Thyroid gland (tissue), 4 donors: ENCODE data around the gene NFIA. TPM values are rescaled to one million over a fixed set of nuclear protein-coding genes. Genes with fewer than 3 reads are reported as not detected.

Experiments
- DNase-seq, 2 donors: peaks; one replicate each; pipeline ENCODE4 v3.0.0-alpha.2; 2019
- H3K27ac ChIP-seq, 3 donors: fragments of 200-600 bp; sonication (generic); 1 replicate in 2 of 3; 2 replicates in 1 of 3; pipeline ENCODE4 v1.5.1; 2016 to 2019; ENCODE audit warnings: mild to moderate bottlenecking in 1 of 3, moderate library complexity in 1 of 3
- H3K27me3 ChIP-seq: fragments of 200-600 bp; sonication (generic); one replicate; pipeline ENCODE4 v1.5.1; 2019
- H3K36me3 ChIP-seq, 2 donors: fragments of 200-600 bp; sonication (generic); one replicate each; pipeline ENCODE4 v1.5.1; 2016 to 2019
- H3K4me1 ChIP-seq, 2 donors: fragments of 200-600 bp; sonication (generic); one replicate each; pipeline ENCODE4 v1.5.1; 2017 to 2019
- H3K4me3 ChIP-seq, 3 donors: fragments of 200-600 bp; sonication (generic); replicated peaks in 1 of 3; 1 replicate in 2 of 3; 2 replicates in 1 of 3; pipeline ENCODE4 v1.5.1; 2016; ENCODE audit warnings: mild to moderate bottlenecking in 1 of 3
- H3K9me3 ChIP-seq: fragments of 200-600 bp; sonication (generic); one replicate; pipeline ENCODE4 v1.5.1; 2017
- CTCF ChIP-seq, 6 experiments: fragments of 200-600 bp in 3 of 6; fragments of 450-650 bp in 3 of 6; sonication (generic) in 3 of 6; IDR thresholded peaks; one replicate each; pipeline ENCODE4 v1.5.1; 2016 to 2019; ENCODE audit warnings: antibody characterized with exemption in 6 of 6, mild to moderate bottlenecking in 2 of 6, inconsistent platforms in 1 of 6, moderate library complexity in 1 of 6
- POLR2A ChIP-seq, 2 donors: fragments of 450-650 bp; IDR thresholded peaks; one replicate each; pipeline ENCODE4 v1.6.1; 2017; ENCODE audit warnings: antibody characterized with exemption in 2 of 2, mild to moderate bottlenecking in 2 of 2, moderate library complexity in 1 of 2
- WGBS, 2 donors: methylation state at CpG; one replicate each; pipeline ENCODE4 v1.1.5; 2017; 5-methylcytosine and 5-hydroxymethylcytosine counted together
- intact Hi-C: fragments of 100-400 bp; cut with DNase I; formaldehyde crosslinking; loops from one replicate; pipeline ENCODE4 v1.15.1; 2023
- total RNA-seq, 4 donors: library from RNA; depleted of rRNA; stranded (reverse); fragments of >200 nt; gene quantifications; one replicate each; pipeline ENCODE4 v1.2.3, GENCODE V29; 2016

The NFIA gene
- total RNA-seq, 4 donors from 2014 or later, result 105 to 149 (median 118) TPM

GRCh38 chr1:61109158-61109557, 26.8 kb downstream of the NFIA start:
- WGBS, 2 donors, result 89 to 91% methylated on average over 1 of the region's 1 CpG
- Histone ChIP-seq H3K27ac (no peak overlapping the region), H3K9me3 (no peaks in the 10 kb centered on the region), H3K4me3 (no peak overlapping the region), H3K4me1 (peaks cover 16 to 30% of the 10 kb centered on the region in 2 donors), H3K27me3 (no peaks in the 10 kb centered on the region), H3K36me3 (no peaks in the 10 kb centered on the region)
- DNase-seq, result no peak
- intact Hi-C loops, result no loop called here
- no peak for TF ChIP-seq CTCF (IDR thresholded peaks at IDR 0.05)
- TF ChIP-seq POLR2A (IDR thresholded peaks at IDR 0.05), result no peak

- no peak for TF ChIP-seq CTCF (IDR thresholded peaks at IDR 0.05)
- H3K9me3 ChIP-seq, result no peaks in the 10 kb centered on the region
- no peaks in the 10 kb centered on the region for H3K27me3 ChIP-seq
- H3K36me3 ChIP-seq, result no peaks in the 10 kb centered on the region
- intact Hi-C loops, result no loop called here
- no peak overlapping the region for H3K4me3 ChIP-seq
- peaks cover 16 to 29% of the 10 kb centered on the region in 2 donors for H3K4me1 ChIP-seq
- H3K27ac ChIP-seq, result no peak overlapping the region
- DNase-seq, result no peak
These were observed 27.5 kb downstream of the NFIA start for GRCh38 chr1:61109910-61110309.

GRCh38 chr1:61110554-61110953, 28.2 kb downstream of the NFIA start:
- DNase-seq, result no peak
- H3K27ac ChIP-seq, result peak overlapping the region; percentile 0 to 57 (median 22)
- H3K4me1 ChIP-seq, result peaks cover 16 to 31% of the 10 kb centered on the region in 2 donors
- H3K4me3 ChIP-seq, result no peak overlapping the region
- H3K36me3 ChIP-seq, result no peaks in the 10 kb centered on the region
- 88 to 91% methylated on average over 1 of the region's 1 CpG for WGBS, 2 donors
- no peaks in the 10 kb centered on the region for H3K27me3 ChIP-seq
- intact Hi-C loops, result no loop called here
- no peaks in the 10 kb centered on the region for H3K9me3 ChIP-seq
- TF ChIP-seq CTCF (IDR thresholded peaks at IDR 0.05) (no peak), POLR2A (IDR thresholded peaks at IDR 0.05) (no peak)

GRCh38 chr1:61111084-61112004, 29.0 kb downstream of the NFIA start:
- DNase-seq, result no peak
- Histone ChIP-seq H3K27ac (peak overlapping the region; percentile 0 to 57 (median 22)), H3K27me3 (no peaks in the 10 kb centered on the region), H3K36me3 (no peaks in the 10 kb centered on the region), H3K4me3 (no peak overlapping the region), H3K9me3 (no peaks in the 10 kb centered on the region), H3K4me1 (peaks cover 21 to 34% of the 10 kb centered on the region in 2 donors)
- TF ChIP-seq POLR2A (IDR thresholded peaks at IDR 0.05) (no peak), CTCF (IDR thresholded peaks at IDR 0.05) (no peak)
- intact Hi-C loops, result no loop called here
- WGBS, 2 donors, result 73 to 74% methylated on average over 3 of the region's 3 CpGs

- intact Hi-C loops, result no loop called here
- WGBS, 2 donors, result 94 to 97% methylated on average over 3 of the region's 3 CpGs
- peaks cover 27 to 58% of the 10 kb centered on the region in 2 donors for H3K4me1 ChIP-seq
- H3K4me3 ChIP-seq, result no peak overlapping the region
- H3K36me3 ChIP-seq, result no peaks in the 10 kb centered on the region
- H3K27ac ChIP-seq, result no peak overlapping the region
- H3K27me3 ChIP-seq, result no peaks in the 10 kb centered on the region
- no peaks in the 10 kb centered on the region for H3K9me3 ChIP-seq
- no peak for DNase-seq
- TF ChIP-seq POLR2A (IDR thresholded peaks at IDR 0.05), result no peak
- TF ChIP-seq CTCF (IDR thresholded peaks at IDR 0.05), result no peak
These were observed 32.0 kb downstream of the NFIA start for GRCh38 chr1:61114178-61114870.
